ENCODE data around the gene APLN. TPM values are rescaled to one million over a fixed set of nuclear protein-coding genes. Genes with fewer than 3 reads are reported as not detected.

APLN gene
- total and polyA plus RNA-seq, 2 donors, result 0.32 to 0.90 TPM

DNA sequence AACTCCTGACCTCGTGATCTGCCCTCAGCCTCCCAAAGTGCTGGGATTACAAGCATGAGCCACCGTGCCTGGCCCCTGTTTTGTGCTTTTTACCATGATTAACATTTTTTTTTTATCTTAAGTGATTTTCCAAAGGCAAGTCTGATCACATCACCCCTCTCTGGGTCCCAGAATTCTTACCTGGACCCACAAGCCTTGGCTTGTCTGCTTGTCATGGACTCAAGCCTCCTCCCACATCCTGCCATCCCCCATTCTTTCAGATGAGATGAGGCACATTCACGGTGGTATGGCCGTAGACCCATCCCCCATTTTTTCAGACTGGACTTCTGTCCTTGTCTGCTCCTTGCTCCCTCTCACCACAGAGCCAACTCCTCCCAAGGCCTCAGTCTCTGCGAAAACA, 55.3 kb downstream of the APLN start:
- 94% methylated on average over 5 of the region's 5 CpGs for WGBS
- no peaks in the 10 kb centered on the region for H3K27me3 ChIP-seq (ENCODE audit: control insufficient read depth in 2 of 2, insufficient read depth in 1 of 2, low read length in 1 of 2)
- no peak overlapping the region for H3K4me3 ChIP-seq (ENCODE audit: low read length in 2 of 2)
- no peaks in the 10 kb centered on the region for H3K9me3 ChIP-seq (ENCODE audit: control insufficient read depth in 2 of 2, insufficient read depth in 1 of 2, low read length in 1 of 2)
- no peak overlapping the region for H3K27ac ChIP-seq (ENCODE audit: low read depth in 1 of 2, low read length in 1 of 2)
- H3K36me3 ChIP-seq (ENCODE audit: control insufficient read depth in 2 of 2, insufficient read depth in 2 of 2, low read length in 1 of 2), result no peaks in the 10 kb centered on the region
- peaks cover under 1 to 9% of the 10 kb centered on the region in 2 donors for H3K4me1 ChIP-seq (ENCODE audit: control insufficient read depth in 2 of 2, insufficient read depth in 2 of 2, low read length in 2 of 2)
- no peak for DNase-seq (ENCODE audit: low read depth in 6 of 9, low spot score in 9 of 9)

DNA sequence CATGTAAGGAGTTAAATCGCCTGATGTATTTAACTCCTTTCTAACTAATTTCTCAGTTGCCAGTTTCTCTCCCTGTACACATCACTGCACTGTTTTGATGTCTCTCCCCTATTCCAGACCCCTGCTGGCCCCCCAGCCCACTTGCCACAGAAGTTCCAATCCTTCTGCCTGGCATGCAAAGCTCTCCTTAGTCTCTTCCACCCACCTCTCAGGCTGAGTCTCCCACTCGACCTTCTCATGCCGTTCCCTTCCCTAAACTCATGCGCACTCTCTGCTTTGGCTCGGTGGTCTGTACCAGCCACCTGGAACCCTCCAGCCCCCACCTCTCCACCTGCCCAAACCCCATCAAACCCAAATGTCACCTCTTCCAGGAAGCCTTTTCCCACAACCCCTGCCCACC, 56.9 kb downstream of the APLN start:
- DNase-seq (ENCODE audit: low read depth in 6 of 9, low spot score in 9 of 9), result no peak
- Histone ChIP-seq H3K4me3 (ENCODE audit: low read length in 2 of 2) (no peak overlapping the region), H3K4me1 (ENCODE audit: control insufficient read depth in 2 of 2, insufficient read depth in 2 of 2, low read length in 2 of 2) (no peaks in the 10 kb centered on the region), H3K36me3 (ENCODE audit: control insufficient read depth in 2 of 2, insufficient read depth in 2 of 2, low read length in 1 of 2) (no peaks in the 10 kb centered on the region), H3K27ac (ENCODE audit: low read depth in 1 of 2, low read length in 1 of 2) (no peak overlapping the region), H3K9me3 (ENCODE audit: control insufficient read depth in 2 of 2, insufficient read depth in 1 of 2, low read length in 1 of 2) (no peaks in the 10 kb centered on the region), H3K27me3 (ENCODE audit: control insufficient read depth in 2 of 2, insufficient read depth in 1 of 2, low read length in 1 of 2) (no peaks in the 10 kb centered on the region)
- 30% methylated on average over 5 of the region's 5 CpGs for WGBS

DNA sequence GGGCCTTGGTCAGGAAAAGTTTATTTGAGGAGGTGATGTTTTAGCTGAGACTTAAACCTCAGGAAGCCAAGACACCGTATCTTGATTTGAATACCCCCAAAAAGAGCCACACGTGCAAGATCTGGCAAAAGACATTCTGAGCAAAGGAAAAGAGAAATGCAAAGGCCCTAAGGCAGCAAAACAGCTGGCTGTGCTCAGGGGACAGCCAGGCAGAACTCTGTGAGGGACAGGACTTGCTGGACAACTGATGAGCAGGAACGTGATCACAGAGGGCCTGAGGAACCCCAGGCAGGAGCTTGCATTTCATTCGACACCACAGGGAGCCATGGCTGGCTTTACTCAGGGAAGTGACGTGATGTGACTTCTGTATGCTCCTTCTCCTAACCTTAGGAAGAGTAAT, 58.7 kb downstream of the APLN start:
- H3K27ac ChIP-seq (ENCODE audit: low read depth in 1 of 2, low read length in 1 of 2), result no peak overlapping the region
- H3K36me3 ChIP-seq (ENCODE audit: control insufficient read depth in 2 of 2, insufficient read depth in 2 of 2, low read length in 1 of 2), result no peaks in the 10 kb centered on the region
- WGBS, result 99% methylated on average over 5 of the region's 5 CpGs
- no peak for DNase-seq (ENCODE audit: low read depth in 6 of 9, low spot score in 9 of 9)
- no peaks in the 10 kb centered on the region for H3K27me3 ChIP-seq (ENCODE audit: control insufficient read depth in 2 of 2, insufficient read depth in 1 of 2, low read length in 1 of 2)
- H3K9me3 ChIP-seq (ENCODE audit: control insufficient read depth in 2 of 2, insufficient read depth in 1 of 2, low read length in 1 of 2), result no peaks in the 10 kb centered on the region
- no peaks in the 10 kb centered on the region for H3K4me1 ChIP-seq (ENCODE audit: control insufficient read depth in 2 of 2, insufficient read depth in 2 of 2, low read length in 2 of 2)
- no peak overlapping the region for H3K4me3 ChIP-seq (ENCODE audit: low read length in 2 of 2)

Other genes starting within 250 kb of the APLN start
- gene SMARCA1, start 131.5 kb downstream of the APLN start, total RNA-seq, result 15.5 TPM
- 14.7 TPM for gene SMARCA1, start 131.5 kb downstream of the APLN start, polyA plus RNA-seq
- 3.5 TPM for gene OCRL, start 114.7 kb downstream of the APLN start, total RNA-seq
- 8.2 TPM for gene OCRL, start 114.7 kb downstream of the APLN start, polyA plus RNA-seq
- gene XPNPEP2, start 84.0 kb upstream of the APLN start, total RNA-seq, result 0.90 TPM
- gene XPNPEP2, start 84.0 kb upstream of the APLN start, polyA plus RNA-seq, result 0.62 TPM
- 176 TPM for gene SASH3, start 125.0 kb upstream of the APLN start, total RNA-seq
- gene SASH3, start 125.0 kb upstream of the APLN start, polyA plus RNA-seq, result 58.2 TPM
- 3.5 TPM for gene ZDHHC9, start 188.9 kb upstream of the APLN start, total RNA-seq
- gene ZDHHC9, start 188.9 kb upstream of the APLN start, polyA plus RNA-seq, result 4.5 TPM